CD14-positive monocyte (primary cell): Measurements from ENCODE around the gene LDLRAD2. TPM values are rescaled to one million over a fixed set of nuclear protein-coding genes. Genes with fewer than 3 reads are reported as not detected.

Experiments used
- DNase-seq, 3 donors: peaks; one replicate each; pipeline ENCODE4 v3.0.0-alpha.2; 2011 to 2022
- H2AFZ ChIP-seq: 2 replicates; pipeline ENCODE4 v1.6.0; 2012; ENCODE audit warnings: mild to moderate bottlenecking, low read depth, low read length, inconsistent platforms; ENCODE audit not compliant: insufficient read depth, poor library complexity, severe bottlenecking
- H3K27ac ChIP-seq, 2 donors: 1 replicate in 1 of 2; 2 replicates in 1 of 2; pipeline ENCODE4 v1.5.1; 2012 to 2013; ENCODE audit warnings: low read length in 2 of 2, control low read depth in 1 of 2, inconsistent platforms in 1 of 2, low read depth in 1 of 2, mild to moderate bottlenecking in 1 of 2
- H3K27me3 ChIP-seq, 2 donors: one replicate each; pipeline versions ENCODE4 v1.6.0 to v1.6.1; 2011 to 2013; ENCODE audit warnings: low read length in 2 of 2; ENCODE audit not compliant: control insufficient read depth in 2 of 2, insufficient read depth in 2 of 2
- H3K36me3 ChIP-seq, 2 donors: replicated peaks in 1 of 2; 1 replicate in 1 of 2; 2 replicates in 1 of 2; pipeline versions ENCODE4 v1.5.1 to v1.6.1; 2012 to 2013; ENCODE audit warnings: low read length in 2 of 2, control low read depth in 1 of 2, inconsistent platforms in 1 of 2, mild to moderate bottlenecking in 1 of 2; ENCODE audit not compliant: insufficient read depth in 2 of 2, control insufficient read depth in 1 of 2
- H3K4me1 ChIP-seq, 2 donors: 1 replicate in 1 of 2; 2 replicates in 1 of 2; pipeline versions ENCODE4 v1.5.1 to v1.6.1; 2012 to 2013; ENCODE audit warnings: low read length in 2 of 2, control low read depth in 1 of 2, inconsistent platforms in 1 of 2, mild to moderate bottlenecking in 1 of 2, moderate library complexity in 1 of 2; ENCODE audit not compliant: insufficient read depth in 2 of 2, control insufficient read depth in 1 of 2
- H3K4me2 ChIP-seq: replicated peaks from 2 replicates; pipeline ENCODE3; 2012; ENCODE audit warnings: low read length, moderate library complexity, mild to moderate bottlenecking; ENCODE audit not compliant: poor library complexity, severe bottlenecking; ENCODE audit errors: extremely low read depth
- H3K4me3 ChIP-seq, 3 experiments: fragments of 200-600 bp in 1 of 3; sonication (generic) in 1 of 3; replicated peaks in 1 of 3; 1 replicate in 2 of 3; 2 replicates in 1 of 3; pipeline ENCODE4 v1.5.1; 2011 to 2013; ENCODE audit warnings: low read length in 3 of 3, mild to moderate bottlenecking in 3 of 3, control low read depth in 2 of 3, low read depth in 2 of 3, inconsistent platforms in 1 of 3, moderate library complexity in 1 of 3
- H3K79me2 ChIP-seq: 2 replicates; pipeline ENCODE4 v1.6.0; 2012; ENCODE audit warnings: mild to moderate bottlenecking, control low read depth, inconsistent platforms, low read length, moderate library complexity; ENCODE audit not compliant: insufficient read depth
- H3K9ac ChIP-seq: 2 replicates; pipeline ENCODE4 v1.6.0; 2017; ENCODE audit warnings: low read length, mild to moderate bottlenecking; ENCODE audit not compliant: insufficient read depth, poor library complexity, severe bottlenecking
- H3K9me3 ChIP-seq, 2 donors: replicated peaks in 1 of 2; 1 replicate in 1 of 2; 2 replicates in 1 of 2; pipeline versions ENCODE4 v1.5.1 to v1.6.1; 2012 to 2013; ENCODE audit warnings: low read length in 2 of 2, control low read depth in 1 of 2; ENCODE audit not compliant: control insufficient read depth in 1 of 2, insufficient read depth in 1 of 2
- H4K20me1 ChIP-seq: 2 replicates; pipeline ENCODE4 v1.6.0; 2012; ENCODE audit warnings: mild to moderate bottlenecking, low read length, control low read depth, moderate library complexity; ENCODE audit not compliant: insufficient read depth
- H3K27ac Mint-ChIP-seq, 7 donors: one replicate each; pipeline ENCODE4 v1.8.0; 2020; ENCODE audit warnings: mild to moderate bottlenecking in 7 of 7, mixed read lengths in 7 of 7, moderate library complexity in 6 of 7, inconsistent platforms in 2 of 7
- H3K27me3 Mint-ChIP-seq, 3 donors: one replicate each; pipeline ENCODE4 v1.8.0; 2021 to 2022; ENCODE audit warnings: low read depth in 3 of 3, mild to moderate bottlenecking in 3 of 3, mixed read lengths in 3 of 3, moderate library complexity in 3 of 3, inconsistent platforms in 1 of 3
- H3K36me3 Mint-ChIP-seq, 2 donors: one replicate each; pipeline ENCODE4 v1.8.0; 2020; ENCODE audit warnings: mixed read lengths in 2 of 2, inconsistent platforms in 1 of 2, mild to moderate bottlenecking in 1 of 2
- H3K4me1 Mint-ChIP-seq: one replicate; pipeline ENCODE4 v1.8.0; 2020; ENCODE audit warnings: mild to moderate bottlenecking, mixed read lengths
- H3K4me3 Mint-ChIP-seq, 2 donors: one replicate each; pipeline ENCODE4 v1.8.0; 2020; ENCODE audit warnings: mild to moderate bottlenecking in 2 of 2, mixed read lengths in 2 of 2, moderate library complexity in 1 of 2
- H3K9me3 Mint-ChIP-seq, 7 donors: one replicate each; pipeline ENCODE4 v1.8.0; 2020 to 2022; ENCODE audit warnings: mixed read lengths in 7 of 7, mild to moderate bottlenecking in 6 of 7, moderate library complexity in 6 of 7, inconsistent platforms in 2 of 7
- CTCF ChIP-seq: fragments of 200-600 bp; IDR thresholded peaks from one replicate; pipeline ENCODE4 v1.8.0; 2022; ENCODE audit warnings: antibody characterized with exemption, mild to moderate bottlenecking
- WGBS: methylation state at CpG from one replicate; pipeline ENCODE4 v1.1.5; 2013; ENCODE audit warnings: missing lambda C conversion rate; ENCODE audit not compliant: insufficient coverage; 5-methylcytosine and 5-hydroxymethylcytosine counted together
- intact Hi-C, 2 donors: fragments of 100-400 bp; cut with micrococcal nuclease; formaldehyde crosslinking; loops; one replicate each; pipeline versions ENCODE4 v1.15.0 to v1.15.1; 2023
- polyA plus RNA-seq, 3 donors: library from polyadenylated mRNA; depleted of rRNA in 1 of 3; unstranded in 2 of 3; stranded (reverse) in 1 of 3; fragments of 300-500 nt in 2 of 3; fragments of >200 nt in 1 of 3; fragmentation: Illumina TruSeq in 2 of 3; gene quantifications; 1 replicate in 2 of 3; 2 replicates in 1 of 3; pipeline ENCODE4 v1.2.3, GENCODE V29; 2012 to 2021

The LDLRAD2 gene
- polyA plus RNA-seq, 3 donors: 0.63 TPM; not detected in 2

- Mint-ChIP-seq H3K4me3 (no peak overlapping the region), H3K36me3 (no peaks in the 10 kb centered on the region), H3K4me1 (no peaks in the 10 kb centered on the region), H3K27me3 (peaks cover 2 to 5% (median 3%) of the 10 kb centered on the region in 3 donors), H3K9me3 (no peaks in the 10 kb centered on the region), H3K27ac (no peak overlapping the region)
- no peaks in the 10 kb centered on the region for H3K36me3 ChIP-seq
- H3K4me1 ChIP-seq: no peaks in the 10 kb centered on the region
- no peak overlapping the region for H3K4me2 ChIP-seq
- no peaks in the 10 kb centered on the region for H3K9me3 ChIP-seq
- no peak for DNase-seq
- no peak for TF ChIP-seq CTCF
- no peak overlapping the region for H2AFZ ChIP-seq
- no peak overlapping the region for H3K4me3 ChIP-seq
- WGBS: 95% methylated on average over 13 of the region's 13 CpGs
- no peaks in the 10 kb centered on the region for H3K27me3 ChIP-seq
- no peaks in the 10 kb centered on the region for H4K20me1 ChIP-seq
- intact Hi-C loops: no loop called here
- H3K27ac ChIP-seq: no peak overlapping the region
- H3K79me2 ChIP-seq: no peaks in the 10 kb centered on the region
- no peak overlapping the region for H3K9ac ChIP-seq
These were observed 59.9 kb downstream of the LDLRAD2 start for GRCh38 chr1:21871943-21872342.

GRCh38 chr1:21872445-21873079 is 60.5 kb downstream of the LDLRAD2 start:
- Histone ChIP-seq H3K36me3 (no peaks in the 10 kb centered on the region), H3K27me3 (no peaks in the 10 kb centered on the region)

More at GRCh38 chr1:21872445-21873079, 60.5 kb downstream of the LDLRAD2 start:
- H3K4me1 Mint-ChIP-seq: no peaks in the 10 kb centered on the region
- H3K4me3 Mint-ChIP-seq: no peak overlapping the region
- no peak overlapping the region for H3K27ac Mint-ChIP-seq
- H3K4me3 ChIP-seq: no peak overlapping the region
- H2AFZ ChIP-seq: no peak overlapping the region
- no peak for DNase-seq
- no peaks in the 10 kb centered on the region for H3K9me3 ChIP-seq
- H4K20me1 ChIP-seq: no peaks in the 10 kb centered on the region
- no peak overlapping the region for H3K4me2 ChIP-seq
- no peaks in the 10 kb centered on the region for H3K36me3 Mint-ChIP-seq
- H3K79me2 ChIP-seq: no peaks in the 10 kb centered on the region
- no peaks in the 10 kb centered on the region for H3K9me3 Mint-ChIP-seq
- intact Hi-C loops: no loop called here
- H3K27me3 Mint-ChIP-seq: peaks cover 2 to 5% (median 3%) of the 10 kb centered on the region in 3 donors
- no peaks in the 10 kb centered on the region for H3K4me1 ChIP-seq
- no peak for TF ChIP-seq CTCF
- no peak overlapping the region for H3K27ac ChIP-seq
- H3K9ac ChIP-seq: no peak overlapping the region
- 95% methylated on average over 17 of the region's 17 CpGs for WGBS
